HFFc6 (cell line): ENCODE results near the gene OR1D2. TPM values are rescaled to one million over a fixed set of nuclear protein-coding genes. Genes with fewer than 3 reads are reported as not detected.
"Not testable (repeated sequence)": the region's sequence is repeated elsewhere in the genome, so short reads cannot be mapped to it uniquely, and the experiment has no call there.

Source experiments
- DNase-seq: peaks from one replicate; pipeline ENCODE4 v3.0.0-alpha.2; 2018
- H3K27ac Mint-ChIP-seq: 2 replicates; pipeline ENCODE4 v1.8.0; 2020; ENCODE audit warnings: mild to moderate bottlenecking, mixed read lengths
- H3K27me3 Mint-ChIP-seq: 2 replicates; pipeline ENCODE4 v1.8.0; 2021; ENCODE audit warnings: mild to moderate bottlenecking, moderate library complexity, mixed read lengths; ENCODE audit not compliant: insufficient read depth
- H3K36me3 Mint-ChIP-seq: 2 replicates; pipeline ENCODE4 v1.8.0; 2021; ENCODE audit warnings: low read depth, mixed read lengths
- H3K4me1 Mint-ChIP-seq: 2 replicates; pipeline ENCODE4 v1.8.0; 2020; ENCODE audit warnings: low read depth, mixed read lengths
- H3K4me3 Mint-ChIP-seq: 2 replicates; pipeline ENCODE4 v1.8.0; 2020; ENCODE audit warnings: mild to moderate bottlenecking, moderate library complexity, mixed read lengths
- H3K9me3 Mint-ChIP-seq: 2 replicates; pipeline ENCODE4 v1.8.0; 2020; ENCODE audit warnings: mild to moderate bottlenecking, mixed read lengths
- long read RNA-seq: library from polyadenylated mRNA; unstranded; transcript quantifications from one replicate; pipeline ENCODE4 v2.0.0, GENCODE V29; 2019
- total RNA-seq, 6 experiments: library from RNA; stranded (reverse); fragmentation: NEBNext Ultra II Directional; extraction: Animal tissue kit (Norgen Biotek cat#: 25700); gene quantifications; 2 replicates in 1 of 6; 3 replicates in 5 of 6; pipeline ENCODE4 v1.2.3, GENCODE V29; 2021
- TF ChIP-seq, protein P1 (sequence below): fragments of 200-600 bp; sonication (generic); IDR thresholded peaks from 2 replicates; pipeline ENCODE4 v1.5.0; 2021; ENCODE audit warnings: antibody characterized with exemption, mild to moderate bottlenecking

OR1D2 gene, protein sequence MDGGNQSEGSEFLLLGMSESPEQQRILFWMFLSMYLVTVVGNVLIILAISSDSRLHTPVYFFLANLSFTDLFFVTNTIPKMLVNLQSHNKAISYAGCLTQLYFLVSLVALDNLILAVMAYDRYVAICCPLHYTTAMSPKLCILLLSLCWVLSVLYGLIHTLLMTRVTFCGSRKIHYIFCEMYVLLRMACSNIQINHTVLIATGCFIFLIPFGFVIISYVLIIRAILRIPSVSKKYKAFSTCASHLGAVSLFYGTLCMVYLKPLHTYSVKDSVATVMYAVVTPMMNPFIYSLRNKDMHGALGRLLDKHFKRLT
- total RNA-seq = not detected
- long read RNA-seq = 0 reads

DNA sequence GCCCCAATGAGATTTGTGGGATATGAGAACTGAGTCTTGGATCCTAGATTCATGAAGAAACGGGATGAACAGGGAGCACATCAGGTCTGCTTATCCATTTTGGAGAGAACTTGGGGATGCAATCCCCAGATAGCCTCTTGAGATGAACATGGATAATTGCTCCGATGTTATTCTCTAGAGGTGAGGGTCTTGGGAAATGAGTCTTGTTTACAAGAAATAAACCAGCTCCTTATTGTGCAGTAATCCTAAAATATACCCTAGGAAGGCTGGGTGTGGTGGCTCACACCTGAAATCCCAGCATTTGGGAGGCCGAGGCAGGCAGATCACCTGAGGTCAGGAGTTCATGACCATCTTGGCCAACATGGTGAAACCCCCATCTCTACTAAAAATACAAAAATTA is at the start of gene OR1D2:
TSS of gene OR1D2 (minus strand) at position 101 of the 400 bp plus-strand sequence. CDS start 11,426 bp downstream, outside the sequence.
- no peak for DNase-seq
- Mint-ChIP-seq H3K27me3 (no peaks in the 10 kb centered on the region; the same call in 1 of the 2 replicates), H3K27ac (no peak within 1 kb of the TSS), H3K4me3 (no peak within 1 kb of the TSS), H3K36me3 (no peaks in the 10 kb centered on the region), H3K4me1 (no peaks in the 10 kb centered on the region), H3K9me3 (no peaks in the 10 kb centered on the region; the same call in 1 of the 2 replicates)
- TF ChIP-seq, protein P1, sequence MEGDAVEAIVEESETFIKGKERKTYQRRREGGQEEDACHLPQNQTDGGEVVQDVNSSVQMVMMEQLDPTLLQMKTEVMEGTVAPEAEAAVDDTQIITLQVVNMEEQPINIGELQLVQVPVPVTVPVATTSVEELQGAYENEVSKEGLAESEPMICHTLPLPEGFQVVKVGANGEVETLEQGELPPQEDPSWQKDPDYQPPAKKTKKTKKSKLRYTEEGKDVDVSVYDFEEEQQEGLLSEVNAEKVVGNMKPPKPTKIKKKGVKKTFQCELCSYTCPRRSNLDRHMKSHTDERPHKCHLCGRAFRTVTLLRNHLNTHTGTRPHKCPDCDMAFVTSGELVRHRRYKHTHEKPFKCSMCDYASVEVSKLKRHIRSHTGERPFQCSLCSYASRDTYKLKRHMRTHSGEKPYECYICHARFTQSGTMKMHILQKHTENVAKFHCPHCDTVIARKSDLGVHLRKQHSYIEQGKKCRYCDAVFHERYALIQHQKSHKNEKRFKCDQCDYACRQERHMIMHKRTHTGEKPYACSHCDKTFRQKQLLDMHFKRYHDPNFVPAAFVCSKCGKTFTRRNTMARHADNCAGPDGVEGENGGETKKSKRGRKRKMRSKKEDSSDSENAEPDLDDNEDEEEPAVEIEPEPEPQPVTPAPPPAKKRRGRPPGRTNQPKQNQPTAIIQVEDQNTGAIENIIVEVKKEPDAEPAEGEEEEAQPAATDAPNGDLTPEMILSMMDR = no peak

DNA sequence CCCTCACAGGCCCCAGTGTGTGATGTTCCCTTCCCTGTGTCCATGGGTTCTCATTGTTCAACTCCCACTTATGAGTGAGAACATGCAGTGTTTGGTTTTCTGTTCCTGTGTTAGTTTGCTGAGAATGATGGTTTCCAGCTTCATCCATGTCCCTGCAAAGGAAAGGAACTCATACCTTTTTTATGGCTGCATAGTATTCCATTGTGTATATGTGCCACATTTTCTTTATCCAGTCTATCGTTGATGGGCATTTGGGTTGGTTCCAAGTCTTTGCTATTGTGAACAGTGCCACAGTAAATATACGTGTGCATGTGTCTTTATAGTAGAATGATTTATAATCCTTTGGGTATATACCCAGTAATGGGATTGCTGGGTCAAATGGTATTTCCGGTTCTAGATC is 33.3 kb upstream of the OR1D2 start:
- not testable (repeated sequence) for H3K27ac Mint-ChIP-seq, H3K27me3 Mint-ChIP-seq, DNase-seq, H3K4me3 Mint-ChIP-seq, H3K4me1 Mint-ChIP-seq, H3K36me3 Mint-ChIP-seq
- H3K9me3 Mint-ChIP-seq = peaks cover 16% of the 10 kb centered on the region; the same call in 1 of the 2 replicates

DNA sequence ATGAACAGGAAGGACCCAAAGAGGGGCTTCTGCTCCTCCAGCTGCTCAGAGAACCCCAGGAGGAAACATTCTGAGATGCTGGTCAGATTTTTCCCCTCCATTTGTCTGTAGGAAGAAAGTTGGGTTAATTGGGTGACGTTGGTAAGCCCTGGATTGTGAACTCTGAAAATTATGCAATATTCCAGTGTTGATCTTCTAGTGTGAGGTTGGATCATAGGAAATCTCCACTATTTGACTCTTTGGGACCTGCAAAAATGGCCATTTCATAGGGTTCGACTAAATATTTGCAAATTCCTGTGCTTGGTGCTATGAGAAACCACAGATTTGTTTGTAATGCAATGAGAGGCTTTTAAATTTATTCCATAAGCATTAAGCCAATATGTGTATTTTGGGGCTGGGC is 23.2 kb upstream of the OR1D2 start, which contains the start of gene OR1G1:
TSS of gene OR1G1 (minus strand) at position 101 of the 400 bp plus-strand sequence. CDS start at position 101, 0 bp downstream.
- no peaks in the 10 kb centered on the region; the same call in 1 of the 2 replicates for H3K9me3 Mint-ChIP-seq
- no peak within 1 kb of the TSS for H3K27ac Mint-ChIP-seq
- TF ChIP-seq, protein P1 = no peak
- DNase-seq = no peak
- H3K36me3 Mint-ChIP-seq = no peaks in the 10 kb centered on the region
- H3K27me3 Mint-ChIP-seq = peaks cover 4% of the 10 kb centered on the region
- H3K4me3 Mint-ChIP-seq = no peak within 1 kb of the TSS
- H3K4me1 Mint-ChIP-seq = no peaks in the 10 kb centered on the region

DNA sequence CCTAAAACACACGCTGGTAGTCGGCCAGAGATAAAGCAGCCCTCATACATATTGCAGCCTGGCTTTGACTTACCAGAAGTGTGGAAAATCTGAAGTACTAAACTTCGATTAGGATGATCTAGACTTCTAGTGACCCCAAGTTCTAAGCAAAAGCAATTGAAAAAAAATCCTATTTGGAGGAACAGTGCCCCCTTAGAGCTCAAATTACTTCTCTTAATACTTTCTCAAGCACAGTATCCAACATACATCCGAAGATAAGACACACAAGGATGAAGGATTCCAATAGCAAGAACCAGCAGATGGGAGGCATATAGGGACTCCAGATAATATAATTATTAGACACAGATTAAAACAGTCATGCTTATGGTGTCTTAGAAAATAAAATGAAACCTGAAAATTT is 30.4 kb downstream of the OR1D2 start:
- not testable (repeated sequence) for H3K27me3 Mint-ChIP-seq, DNase-seq, H3K4me3 Mint-ChIP-seq, H3K9me3 Mint-ChIP-seq, H3K36me3 Mint-ChIP-seq, H3K4me1 Mint-ChIP-seq, H3K27ac Mint-ChIP-seq

DNA sequence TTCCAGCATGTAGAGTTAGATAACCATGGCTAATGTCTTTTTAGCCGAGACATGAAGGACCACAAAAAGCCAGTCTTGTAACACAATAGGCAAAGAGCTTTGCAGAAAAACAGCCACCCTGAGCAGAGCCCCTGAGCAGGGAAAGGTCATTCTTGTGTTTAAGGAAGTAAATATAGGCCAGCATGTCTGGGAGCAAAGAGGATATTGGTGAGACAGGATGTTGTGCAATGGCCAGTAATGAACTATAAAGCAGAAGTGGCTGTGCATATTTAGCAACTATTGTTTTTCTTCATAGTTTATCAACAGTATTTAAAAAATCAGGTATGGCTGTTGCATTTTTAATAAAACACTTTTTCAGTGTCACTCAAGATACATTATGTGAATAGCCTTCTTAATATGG is 39.0 kb downstream of the OR1D2 start:
- H3K9me3 Mint-ChIP-seq, DNase-seq, H3K36me3 Mint-ChIP-seq, H3K4me1 Mint-ChIP-seq, H3K4me3 Mint-ChIP-seq, H3K27ac Mint-ChIP-seq, H3K27me3 Mint-ChIP-seq: not testable (repeated sequence)

DNA sequence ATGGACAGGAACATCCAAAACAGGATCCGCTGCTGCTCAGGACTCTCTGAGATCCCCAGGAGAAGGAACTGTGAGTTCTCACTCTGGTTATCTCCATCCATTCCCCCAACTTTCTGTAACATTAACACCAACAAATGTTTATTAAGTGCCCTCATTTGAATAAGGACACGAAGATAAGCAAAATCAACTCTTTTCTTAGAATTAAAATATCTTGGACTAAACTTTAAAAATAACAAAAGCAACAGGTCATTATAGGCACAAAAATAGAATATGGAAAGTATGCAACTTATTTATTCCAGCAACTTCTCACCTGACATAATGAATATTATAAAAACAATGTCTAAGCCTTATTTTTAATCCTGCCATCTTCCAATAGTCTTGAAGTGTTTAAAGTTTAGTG is 40.7 kb downstream of the OR1D2 start, which contains the start of gene OR1D5:
TSS of gene OR1D5 (minus strand) at position 101 of the 400 bp plus-strand sequence. CDS start at position 101, 0 bp downstream.
- DNase-seq, H3K9me3 Mint-ChIP-seq, H3K27ac Mint-ChIP-seq: not testable (repeated sequence)

DNA sequence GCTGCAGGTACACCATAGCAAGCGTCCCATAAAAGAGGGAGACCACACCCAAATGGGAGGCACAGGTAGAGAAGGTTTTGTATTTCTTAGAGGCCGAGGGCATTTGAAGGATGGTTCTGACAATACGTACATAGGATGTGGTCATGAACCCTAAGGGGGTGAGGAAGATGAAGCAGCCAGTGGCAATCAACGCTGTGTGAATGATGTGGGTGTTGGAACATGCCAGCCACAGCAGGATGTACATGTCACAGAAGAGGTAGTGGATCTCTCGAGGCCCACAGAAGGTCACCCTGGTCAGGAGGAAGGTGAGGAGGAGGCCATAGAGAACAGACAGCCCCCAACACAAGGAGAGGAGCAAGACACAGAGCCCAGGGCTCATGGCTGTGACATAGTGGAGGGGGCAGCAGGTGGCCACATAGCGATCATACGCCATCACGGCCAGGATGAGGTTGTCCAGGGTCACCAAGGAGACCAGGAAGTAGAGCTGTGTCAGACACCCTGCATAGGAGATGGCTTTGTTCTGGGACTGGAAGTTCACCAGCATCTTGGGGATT is 41.3 kb downstream of the OR1D2 start:
- not testable (repeated sequence) for H3K36me3 Mint-ChIP-seq, H3K4me1 Mint-ChIP-seq, H3K9me3 Mint-ChIP-seq, H3K27me3 Mint-ChIP-seq, DNase-seq, H3K4me3 Mint-ChIP-seq, H3K27ac Mint-ChIP-seq

More for the DNA sequence above, 40.7 kb downstream of the OR1D2 start, which contains the start of gene OR1D5:
- H3K4me1 Mint-ChIP-seq, H3K4me3 Mint-ChIP-seq, H3K27me3 Mint-ChIP-seq, H3K36me3 Mint-ChIP-seq: not testable (repeated sequence)

DNA sequence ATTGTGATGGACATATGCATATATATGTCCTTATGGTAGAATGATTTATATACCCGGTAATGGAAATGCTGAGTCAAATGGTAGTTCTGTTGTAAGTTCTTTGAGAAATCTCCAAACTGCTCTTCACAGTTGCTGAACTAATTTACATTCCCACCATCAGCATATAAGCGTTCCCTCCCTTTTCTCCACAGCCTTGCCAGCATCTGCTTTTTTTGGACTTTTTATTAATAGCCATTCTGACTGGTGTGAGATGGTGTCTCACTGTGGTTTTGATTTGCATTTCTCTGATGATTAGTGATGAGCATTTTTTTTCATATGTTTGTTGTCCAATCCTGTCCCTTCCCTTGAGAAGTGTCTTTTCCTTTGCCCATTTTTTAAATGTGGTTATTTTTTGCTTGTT is 49.4 kb downstream of the OR1D2 start:
- H3K27me3 Mint-ChIP-seq, H3K4me1 Mint-ChIP-seq, H3K9me3 Mint-ChIP-seq, DNase-seq, H3K27ac Mint-ChIP-seq, H3K4me3 Mint-ChIP-seq, H3K36me3 Mint-ChIP-seq: not testable (repeated sequence)
